Activated CD4-positive, alpha-beta T cell treated with anti-CD3 and anti-CD28 coated beads, Interleukin-10, Interleukin-2, amounts not matched to agents 100 ng/mL and 50 ng/mL, durations not matched to agents 16 hours and 8 hours (primary cell): ENCODE data around the gene SAPCD1.
"Not testable (repeated sequence)": the region's sequence is repeated elsewhere in the genome, so short reads cannot be mapped to it uniquely, and the experiment has no call there.

Experiments
- DNase-seq: peaks from one replicate; pipeline ENCODE4 v3.0.0-alpha.2; 2020

Gene SAPCD1

DNA sequence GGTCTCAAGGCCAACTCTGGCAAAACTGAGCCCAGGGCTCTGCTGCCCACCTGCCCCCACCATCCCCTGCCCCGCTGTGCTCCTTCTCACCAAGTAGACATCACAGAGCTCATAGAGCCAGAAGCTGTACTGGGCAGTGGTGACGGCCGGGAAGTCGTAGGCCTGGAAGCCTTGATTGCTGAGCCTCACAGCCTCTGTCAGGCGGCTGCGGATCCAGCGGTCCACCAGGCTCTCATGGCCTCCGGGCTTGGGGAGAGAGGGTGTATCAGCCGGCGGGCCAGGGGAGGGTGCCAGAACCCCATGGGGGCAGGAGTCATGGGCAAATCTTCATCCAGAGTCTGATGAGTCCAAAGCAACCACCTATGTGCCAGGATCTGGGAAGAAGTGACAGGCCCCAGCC, 17.5 kb downstream of the SAPCD1 start:
- DNase-seq = no peak

DNA sequence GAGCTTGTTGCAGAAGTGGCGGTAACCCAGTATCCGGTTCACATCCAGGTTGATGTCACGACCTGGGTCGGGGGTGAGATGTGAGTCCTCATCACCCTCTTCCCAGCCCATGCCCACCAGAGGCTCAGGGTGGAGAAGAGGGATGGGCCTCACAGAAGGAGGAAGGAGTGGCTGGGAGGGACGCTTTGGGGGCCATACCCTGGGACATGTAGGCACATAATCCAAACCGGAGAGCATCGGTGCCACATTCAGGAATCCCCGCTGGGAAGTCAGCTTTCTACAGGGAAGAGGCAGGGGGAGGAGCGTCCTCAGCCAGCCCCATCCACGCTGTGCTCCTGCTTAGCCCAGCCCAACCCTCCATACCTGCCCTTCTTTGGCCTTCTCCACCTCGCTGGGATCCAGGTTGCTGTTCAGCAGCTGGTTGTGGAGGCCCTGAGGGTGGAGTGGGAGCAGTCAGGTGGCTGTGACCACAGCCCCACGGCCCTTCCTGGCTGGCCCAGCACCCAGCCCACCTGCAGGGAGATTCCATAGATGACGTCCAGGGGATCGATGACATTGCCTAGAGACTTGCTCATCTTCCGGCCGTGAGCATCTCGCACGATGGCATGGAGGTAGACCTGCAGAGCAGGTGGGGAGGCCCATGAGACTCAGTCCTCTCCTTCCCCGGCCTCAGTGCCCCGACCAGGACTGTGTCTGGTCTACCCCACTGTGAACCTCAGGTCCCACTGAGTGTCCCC, 18.2 kb downstream of the SAPCD1 start:
- DNase-seq = no peak

DNA sequence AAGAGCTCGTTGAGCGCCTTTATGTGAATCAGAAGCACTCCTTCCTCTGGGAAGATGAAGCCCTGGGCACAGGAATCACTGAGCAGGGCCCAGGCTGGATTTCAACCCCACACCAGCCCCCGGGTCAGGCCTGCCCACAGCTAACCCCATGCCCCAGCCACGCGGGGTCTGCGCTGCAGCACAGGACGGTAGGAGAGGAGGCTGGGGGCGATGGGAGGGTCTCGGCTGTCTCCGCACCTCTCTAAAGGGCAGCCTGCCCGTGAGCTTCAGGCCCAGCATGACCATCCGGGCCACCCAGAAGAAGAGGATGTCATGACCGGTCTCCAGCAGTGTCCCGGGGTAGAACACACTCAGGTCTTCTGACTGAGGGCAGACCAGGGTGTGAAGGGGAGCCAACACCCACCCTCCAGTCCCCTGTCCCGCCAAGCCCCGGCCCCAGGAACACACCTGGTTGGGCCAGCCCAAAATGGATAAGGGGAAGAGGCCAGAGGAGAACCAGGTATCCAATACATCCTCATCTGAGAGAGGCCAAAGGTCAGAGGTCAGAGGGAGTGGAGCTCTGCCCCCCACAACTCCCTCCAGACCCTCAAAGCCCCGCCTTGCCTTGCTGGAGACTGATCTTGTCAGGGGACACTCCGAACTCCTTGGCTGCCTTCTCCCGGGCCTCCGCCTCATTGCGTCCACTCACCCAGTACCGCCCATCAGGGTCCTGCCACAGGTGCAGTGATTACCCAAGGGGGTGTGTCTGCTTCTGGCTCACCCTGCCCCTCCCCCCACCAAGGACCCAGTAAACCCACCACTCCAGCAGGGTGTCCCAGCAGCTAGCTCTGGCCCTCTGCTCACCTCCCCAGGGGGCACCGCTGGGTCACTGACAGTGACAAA, 19.0 kb downstream of the SAPCD1 start:
- no peak for DNase-seq

DNA sequence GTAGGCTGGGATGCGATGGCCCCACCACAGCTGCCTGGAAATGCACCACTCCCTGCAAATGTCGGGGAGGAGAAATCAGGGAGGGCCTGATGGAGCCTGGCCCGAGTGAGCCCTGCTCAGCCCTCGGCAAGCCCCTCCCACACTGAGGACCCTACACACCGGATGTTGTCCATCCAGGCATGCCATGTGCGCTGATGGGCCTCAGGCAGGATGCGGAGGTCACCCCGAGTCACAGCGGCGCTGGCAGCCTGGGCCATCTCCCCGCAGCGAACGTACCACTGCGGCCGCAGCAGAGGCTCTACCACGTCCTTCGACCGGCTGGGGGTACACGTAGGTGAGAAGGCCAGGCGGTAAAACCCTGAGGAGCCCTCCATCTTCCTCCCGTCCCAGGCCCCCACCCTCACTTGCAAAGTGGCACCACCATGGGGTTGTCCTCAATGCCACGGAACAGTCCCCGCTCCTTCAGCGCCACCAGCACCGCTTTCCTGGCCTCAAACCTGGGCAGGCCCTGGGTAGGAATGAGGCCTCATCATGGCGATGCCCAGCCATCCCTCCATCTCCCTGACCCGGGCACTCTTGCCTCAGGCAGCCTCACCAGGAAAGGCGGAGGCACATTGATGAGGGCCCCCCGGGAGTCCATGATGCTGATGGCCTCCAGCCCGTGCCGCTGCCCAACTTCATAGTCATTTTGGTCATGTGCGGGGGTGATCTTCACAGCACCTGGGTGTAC, 19.8 kb downstream of the SAPCD1 start:
- DNase-seq = no peak

DNA sequence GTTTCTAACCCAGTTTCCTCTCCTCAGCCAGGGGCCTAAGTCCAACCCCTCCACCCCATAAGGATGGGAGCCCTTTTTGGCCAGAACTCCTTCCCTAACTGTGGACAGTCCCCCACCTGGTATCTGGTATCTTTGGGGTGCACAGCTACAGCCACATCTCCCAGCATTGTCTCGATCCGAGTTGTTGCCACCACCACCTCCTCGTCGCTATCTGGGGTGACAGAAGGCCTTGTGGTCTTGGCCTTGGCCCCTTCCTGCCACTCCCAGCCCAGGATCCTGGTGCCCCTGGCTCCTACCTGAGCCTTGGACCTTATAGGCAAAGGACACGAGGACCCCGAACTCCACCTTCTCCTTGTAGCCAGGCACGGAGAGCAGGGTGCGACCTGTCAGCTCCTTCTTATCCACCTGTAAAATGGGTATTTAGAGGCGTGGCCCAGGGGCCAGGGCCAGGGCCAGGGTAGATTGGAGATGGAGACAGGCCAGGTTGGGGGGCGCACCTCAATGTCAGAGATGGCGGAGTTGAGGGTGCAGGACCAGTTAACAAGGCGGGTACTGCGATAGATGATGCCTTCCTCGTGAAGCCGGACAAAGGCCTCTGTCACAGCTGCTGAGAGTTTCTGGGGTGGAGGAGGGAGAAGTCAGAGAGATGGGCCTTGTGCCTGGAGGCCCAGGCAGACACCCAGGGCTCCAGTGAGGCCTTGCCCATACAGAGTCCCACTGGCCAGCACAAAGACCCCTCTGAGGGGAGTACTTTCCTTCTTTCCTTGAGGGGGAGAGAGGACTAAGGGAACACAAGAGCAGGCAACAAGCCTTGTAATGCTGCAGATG, 21.9 kb downstream of the SAPCD1 start:
- DNase-seq = no peak

DNA sequence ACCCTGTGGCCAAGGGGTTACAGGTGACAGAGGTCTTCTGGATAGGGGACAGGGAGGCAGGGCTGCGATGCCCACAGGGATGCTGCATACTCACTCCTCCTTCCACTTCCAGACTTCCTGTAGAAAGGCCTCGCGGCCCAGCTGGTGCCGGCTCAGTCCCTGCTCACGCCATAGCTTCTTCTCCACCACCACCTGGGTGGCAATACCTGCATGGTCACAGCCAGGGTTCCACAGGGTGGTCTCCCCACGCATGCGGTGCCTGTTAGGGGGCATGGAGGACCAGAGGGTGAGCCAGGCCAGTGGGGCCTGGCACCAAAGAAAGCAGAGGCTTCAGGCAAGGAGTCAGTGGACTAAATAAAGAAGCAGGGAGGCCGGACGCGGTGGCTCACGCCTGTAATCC, 23.0 kb downstream of the SAPCD1 start:
- DNase-seq = no peak

DNA sequence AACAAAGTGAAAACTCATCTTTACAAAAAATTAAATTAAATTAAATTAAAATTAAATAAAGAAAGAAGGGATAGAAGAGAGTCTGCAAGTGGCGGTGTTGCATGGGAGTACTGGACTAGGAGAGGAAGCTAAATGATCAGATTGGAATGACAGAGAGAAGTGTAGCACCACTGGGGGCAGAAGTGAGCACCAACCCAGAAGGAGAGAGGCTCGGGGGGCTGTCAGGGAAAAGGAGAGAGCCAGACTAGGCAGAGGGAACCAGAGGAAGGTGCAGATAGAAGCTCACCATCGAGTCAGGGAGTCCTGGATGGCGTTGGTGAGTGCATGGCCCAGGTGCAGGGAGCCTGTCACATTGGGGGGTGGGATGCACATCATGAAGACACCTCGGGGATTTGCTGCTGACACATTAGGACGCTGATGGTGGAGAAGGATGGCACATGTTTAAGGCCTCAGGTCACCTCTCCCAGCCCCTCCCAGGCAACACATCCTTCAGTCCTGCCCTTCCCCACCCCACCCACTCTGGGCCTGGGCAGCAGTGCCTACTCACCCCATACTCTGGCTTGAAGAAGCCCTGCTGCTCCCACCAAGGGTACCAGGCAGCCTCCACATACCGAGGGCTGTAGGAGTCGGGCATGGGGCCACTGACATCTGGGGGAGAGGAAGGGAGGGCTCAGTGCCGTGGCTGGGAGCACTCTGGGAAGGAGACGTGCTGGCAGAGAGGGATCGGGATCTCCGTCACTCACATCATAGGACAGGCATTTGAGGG, 29.1 kb downstream of the SAPCD1 start:
- peak; percentile 48 for DNase-seq

DNA sequence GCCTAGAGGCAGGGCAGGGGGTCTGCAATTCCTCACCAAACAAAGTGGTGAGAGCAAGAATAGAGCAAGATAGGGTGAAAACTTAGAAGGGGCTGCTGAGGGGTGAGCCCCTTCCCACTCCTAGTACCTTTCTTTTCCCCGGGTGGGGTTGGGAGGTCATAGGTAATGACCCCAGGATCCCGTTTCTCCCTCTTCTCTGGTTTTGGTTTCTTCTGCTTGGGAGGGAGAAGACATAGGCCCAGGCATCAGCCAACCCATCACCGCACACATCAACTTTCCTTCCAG, 29.6 kb downstream of the SAPCD1 start:
- no peak for DNase-seq

DNA sequence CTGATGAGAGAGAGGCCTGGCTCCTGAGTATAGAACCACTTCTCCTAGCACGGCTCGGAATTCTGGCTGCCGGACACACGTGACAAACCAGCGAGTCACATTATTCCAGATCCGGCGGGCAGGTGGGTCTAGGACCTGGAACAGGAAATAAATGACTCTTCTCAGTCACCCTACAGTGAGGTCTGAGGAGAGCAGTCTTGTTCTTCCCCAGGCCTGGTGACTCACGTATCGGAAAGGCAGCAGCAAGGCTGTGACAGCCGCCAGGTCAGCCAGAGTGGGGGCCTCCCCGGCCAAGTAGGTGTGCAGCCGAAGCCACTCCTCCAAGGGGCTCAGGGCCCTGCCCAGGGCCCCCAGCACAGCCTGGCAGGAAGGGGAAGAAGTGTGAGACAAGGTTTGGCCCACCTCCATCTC, 30.3 kb downstream of the SAPCD1 start:
- peak; percentile 49 for DNase-seq

DNA sequence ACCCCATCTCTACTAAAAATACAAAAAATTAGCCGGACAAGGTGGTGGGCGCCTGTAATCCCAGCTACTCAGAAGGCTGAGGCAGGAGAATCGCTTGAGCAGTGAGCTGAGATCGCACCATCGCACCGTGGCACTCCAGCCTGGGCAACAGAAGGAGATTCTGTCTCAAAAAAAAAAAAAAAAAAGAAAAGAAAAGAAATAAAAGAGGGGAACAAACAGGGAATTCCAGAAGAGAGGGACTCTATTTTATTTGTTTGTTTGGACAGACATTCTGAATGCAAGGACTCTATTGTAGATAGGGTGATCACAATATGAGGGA, 31.4 kb downstream of the SAPCD1 start:
- DNase-seq = not testable (repeated sequence)

DNA sequence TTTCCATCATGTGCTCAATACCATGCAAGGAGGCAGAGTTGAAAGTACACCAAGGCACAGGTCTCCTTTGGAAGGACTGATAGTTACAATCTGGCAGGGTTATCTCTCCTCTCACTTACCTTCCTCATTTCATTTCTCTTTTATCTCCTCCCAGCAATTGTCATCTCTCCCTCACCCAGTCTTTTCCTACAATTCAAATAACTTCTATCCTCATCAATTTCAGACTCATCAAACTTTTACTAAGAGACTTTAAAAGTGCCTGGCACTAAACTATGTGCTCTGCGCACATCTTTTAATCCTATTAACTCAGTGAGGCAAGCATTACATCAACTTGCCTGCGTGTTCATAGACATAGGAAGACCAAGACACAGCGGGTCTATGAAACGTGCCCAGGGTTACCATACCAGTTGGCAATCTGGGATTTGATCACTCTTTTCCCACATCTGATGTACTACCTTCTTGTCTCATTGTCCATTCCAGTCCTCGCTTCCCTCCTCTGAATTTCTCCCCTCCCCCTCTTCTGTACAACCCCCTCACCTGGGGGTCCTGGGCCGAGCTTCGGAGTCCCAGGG, 31.9 kb downstream of the SAPCD1 start:
- peak; percentile 34 for DNase-seq

DNA sequence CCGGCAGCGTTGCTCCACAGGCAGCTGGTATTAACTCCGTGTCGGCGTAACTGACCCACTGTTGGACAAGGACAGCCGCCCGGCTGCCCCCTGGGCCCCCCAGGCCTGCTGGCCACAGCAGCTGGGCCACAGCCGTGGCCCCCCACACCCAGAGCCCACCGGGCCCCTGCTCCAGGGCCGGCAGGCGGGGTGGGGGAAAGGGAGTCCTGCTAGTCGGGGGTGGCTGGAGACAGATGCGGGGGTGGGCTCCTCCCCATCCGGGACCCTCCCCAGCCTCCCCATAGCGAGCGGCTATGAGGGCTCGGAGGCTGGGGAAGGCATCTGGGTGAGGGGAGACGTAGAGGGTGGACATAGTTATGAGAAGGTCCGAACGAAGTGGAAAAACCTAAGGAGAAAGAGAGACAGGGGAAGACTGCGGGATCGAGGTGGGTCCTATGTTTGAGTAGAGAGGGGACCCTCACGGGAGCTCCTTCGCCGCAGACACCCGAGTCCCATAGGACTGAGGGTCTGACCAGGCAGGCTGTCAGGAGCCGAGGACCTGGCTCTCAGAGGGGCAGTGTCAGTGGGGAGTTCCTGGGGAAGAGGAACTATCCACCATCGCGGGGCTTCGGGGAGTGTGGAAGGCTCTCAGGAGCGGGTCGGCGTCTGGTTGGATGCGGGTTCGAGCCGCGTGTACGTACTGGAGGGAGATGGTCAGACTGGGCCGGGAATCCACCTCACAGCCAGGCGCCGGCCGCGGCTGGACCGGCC, 32.6 kb downstream of the SAPCD1 start:
- DNase-seq = peak; percentile 13

DNA sequence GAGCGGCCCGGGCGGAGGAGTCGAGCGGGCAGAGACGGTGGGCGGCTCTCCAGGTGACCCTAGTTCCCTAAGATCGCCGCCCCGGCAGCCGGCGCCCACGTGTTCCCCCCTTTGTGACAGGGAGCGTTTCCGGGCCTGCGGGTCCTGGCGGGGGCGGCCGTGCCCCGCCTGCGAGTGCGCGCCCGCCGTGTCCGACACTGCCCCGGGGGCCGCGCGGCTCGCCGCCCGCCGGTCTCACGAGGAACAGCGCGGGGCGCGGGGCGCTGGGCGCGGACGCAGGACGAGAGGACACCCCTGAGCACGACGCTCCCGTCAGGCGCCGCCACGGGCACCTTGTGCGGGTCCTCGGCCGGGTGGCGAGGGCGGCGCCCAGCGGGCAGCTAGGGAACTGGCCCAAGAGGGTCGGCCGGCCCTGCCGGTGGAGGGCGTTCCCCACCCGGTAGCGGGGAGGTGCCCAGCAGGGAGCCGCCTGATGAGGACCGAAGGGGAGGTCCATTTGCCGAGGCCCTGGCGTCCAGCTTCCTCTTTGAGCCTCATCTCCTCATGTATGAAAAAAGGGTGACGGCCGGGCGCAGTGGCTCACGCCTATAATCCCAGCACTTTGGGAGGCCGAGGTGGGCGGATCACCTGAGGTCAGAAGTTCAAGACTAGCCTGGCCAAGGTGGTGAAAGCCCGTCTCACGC, 33.3 kb downstream of the SAPCD1 start, which contains the start of gene VARS1:
VARS1 (minus strand) TSS at position 137 of the 683 bp plus-strand sequence. CDS start 535 bp downstream, outside the sequence.
- DNase-seq = peak; percentile 93

DNA sequence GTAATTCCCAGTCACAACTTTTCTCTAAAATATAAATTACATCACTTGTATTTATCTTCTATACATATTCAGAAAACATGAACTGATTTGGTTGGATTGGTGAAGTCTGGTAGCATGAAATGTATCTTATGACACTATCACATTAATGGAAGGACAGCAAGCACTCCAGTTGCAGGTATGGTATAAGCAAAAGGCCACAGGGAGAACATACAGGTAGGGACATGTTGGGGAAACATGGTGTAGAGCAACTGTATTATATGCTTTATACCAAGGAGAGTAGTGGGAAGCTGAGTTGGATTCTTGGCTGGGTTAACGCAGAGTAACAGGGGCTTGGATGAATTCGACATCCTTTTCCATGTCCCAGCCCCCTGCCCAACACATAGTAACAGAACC, 34.5 kb downstream of the SAPCD1 start:
- DNase-seq = no peak

DNA sequence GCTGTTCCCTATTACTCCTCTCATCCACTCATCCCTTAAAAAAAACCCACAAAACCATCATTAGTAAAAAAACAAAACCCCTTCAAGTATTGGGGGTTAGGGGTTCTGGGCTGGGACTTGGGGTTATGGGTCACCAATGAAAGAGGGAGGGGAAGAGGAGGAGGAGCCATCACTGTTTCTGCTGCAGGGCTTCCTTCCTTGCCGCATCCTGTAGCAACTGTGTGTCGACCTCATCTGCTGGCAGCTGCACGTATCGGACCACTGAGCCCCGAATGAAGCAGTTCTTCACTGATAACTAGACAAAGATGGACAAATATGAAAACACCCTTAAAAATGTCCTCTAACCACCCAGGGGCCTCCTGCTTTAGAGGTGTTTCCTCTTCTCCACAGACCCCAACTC, 35.1 kb downstream of the SAPCD1 start:
- DNase-seq = peak; percentile 70

DNA sequence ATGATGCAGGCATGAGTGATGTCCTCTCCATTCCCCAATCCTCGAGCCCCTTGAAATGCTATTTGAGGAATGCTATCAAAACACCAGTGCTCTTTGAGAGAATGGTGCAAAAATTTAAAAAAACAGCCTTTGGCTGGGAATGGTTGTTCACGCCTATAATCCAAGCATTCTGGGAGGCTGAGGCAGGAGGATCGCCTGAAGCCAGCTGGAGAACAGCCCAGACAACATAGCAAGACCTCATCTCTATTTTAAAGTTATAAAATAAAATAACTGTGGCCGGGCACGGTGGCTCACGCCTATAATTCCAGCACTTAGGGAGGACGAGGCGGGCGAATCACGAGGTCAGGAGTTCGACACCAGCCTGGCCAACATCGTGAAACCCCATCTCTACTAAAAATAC, 37.3 kb downstream of the SAPCD1 start:
- no peak for DNase-seq

DNA sequence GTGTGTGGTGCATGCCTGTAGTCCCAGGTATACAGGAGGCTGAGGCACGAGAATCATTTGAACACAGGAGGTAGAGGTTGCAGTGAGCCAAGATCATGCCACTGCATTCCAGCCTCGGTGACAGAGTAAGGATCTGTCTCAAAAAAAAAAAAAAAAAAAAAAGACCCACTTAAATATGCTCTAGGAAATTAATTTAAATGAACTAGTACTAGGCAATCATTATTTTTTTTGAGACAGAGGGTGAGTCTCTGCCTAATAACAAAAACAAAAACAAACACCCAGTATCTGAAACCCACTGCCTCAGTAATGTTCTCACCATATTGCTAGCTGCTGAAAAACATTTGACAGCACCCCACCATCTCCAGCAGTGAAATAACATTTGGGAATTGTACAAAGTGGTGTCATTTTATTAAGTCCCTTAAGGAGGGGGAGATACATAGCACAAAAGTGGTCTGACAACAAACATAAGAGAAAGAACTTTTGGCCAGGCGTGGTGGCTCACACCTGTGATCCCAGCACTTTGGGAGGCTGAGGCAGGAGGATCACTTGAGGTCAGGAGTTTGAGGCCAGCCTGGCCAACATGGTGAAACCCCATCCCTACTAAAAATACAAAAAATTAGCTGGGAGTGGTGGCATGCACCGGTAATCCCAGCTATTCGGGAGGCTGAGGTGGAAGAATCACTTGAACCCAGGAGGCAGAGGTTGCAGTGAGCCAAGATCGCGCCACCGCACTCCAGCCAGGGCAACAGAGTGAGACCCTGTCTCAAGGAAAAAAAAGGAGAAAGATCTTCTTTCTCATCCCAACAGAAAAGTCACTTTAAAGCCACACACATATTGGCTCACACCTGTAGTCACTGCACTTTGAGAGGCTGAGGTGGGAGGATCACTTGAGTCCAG, 38.8 kb downstream of the SAPCD1 start:
- not testable (repeated sequence) for DNase-seq

DNA sequence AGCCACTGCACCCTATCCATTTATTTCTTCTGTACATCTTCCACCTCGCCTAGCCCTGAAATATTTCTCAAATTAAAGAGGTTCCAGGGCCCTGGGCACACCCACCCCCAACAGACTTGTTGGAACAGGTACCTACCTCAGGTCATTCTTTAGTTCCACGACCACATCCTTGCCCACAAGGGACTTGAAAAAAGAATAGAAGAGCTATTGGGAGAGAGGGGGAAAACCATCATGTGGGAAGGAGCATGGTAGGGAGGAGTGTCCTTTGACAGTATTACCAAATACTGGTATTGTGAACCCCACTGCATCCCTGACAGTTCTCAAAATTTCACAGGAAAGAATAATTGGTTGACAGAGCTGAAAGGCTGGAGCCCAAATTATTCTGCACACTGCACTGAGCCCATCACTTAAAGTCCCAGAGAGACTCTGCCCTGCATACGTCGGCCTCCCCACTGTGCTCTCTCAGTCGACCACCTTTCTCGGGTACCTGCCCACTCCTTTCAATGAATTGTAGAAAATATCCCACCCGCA, 43.5 kb downstream of the SAPCD1 start:
- no peak for DNase-seq
